Suprapubic skin (tissue), 4 donors: Measurements from ENCODE around the gene ARHGAP31. TPM values are rescaled to one million over a fixed set of nuclear protein-coding genes. Genes with fewer than 3 reads are reported as not detected.

Experiments used
- DNase-seq, 2 donors: peaks; one replicate each; pipeline ENCODE4 v3.0.0-alpha.2; 2019; ENCODE audit warnings: low spot score in 2 of 2
- H3K27ac ChIP-seq: fragments of 200-600 bp; sonication (generic); one replicate; pipeline ENCODE4 v1.5.1; 2019
- H3K27me3 ChIP-seq: fragments of 200-600 bp; sonication (generic); one replicate; pipeline ENCODE4 v1.5.1; 2019
- H3K36me3 ChIP-seq: fragments of 200-600 bp; sonication (generic); one replicate; pipeline ENCODE4 v1.5.1; 2019
- H3K4me1 ChIP-seq: fragments of 200-600 bp; sonication (generic); one replicate; pipeline ENCODE4 v1.5.1; 2019
- H3K4me3 ChIP-seq: fragments of 200-600 bp; sonication (generic); one replicate; pipeline ENCODE4 v1.5.1; 2019; ENCODE audit warnings: mild to moderate bottlenecking
- H3K9me3 ChIP-seq: fragments of 200-600 bp; sonication (generic); one replicate; pipeline ENCODE4 v1.5.1; 2019
- EP300 ChIP-seq: sonication (generic); formaldehyde crosslinking; IDR thresholded peaks from one replicate; pipeline ENCODE4 v1.6.1; 2017; ENCODE audit warnings: antibody characterized with exemption
- POLR2A ChIP-seq, 2 donors: fragments of 450-650 bp; IDR thresholded peaks; one replicate each; pipeline ENCODE4 v1.6.1; 2017; ENCODE audit warnings: antibody characterized with exemption in 2 of 2, mild to moderate bottlenecking in 2 of 2, moderate library complexity in 2 of 2
- POLR2AphosphoS5 ChIP-seq, 3 donors: sonication (generic); formaldehyde crosslinking; IDR thresholded peaks; one replicate each; pipeline ENCODE4 v1.6.1; 2017; ENCODE audit warnings: antibody characterized with exemption in 3 of 3
- whole genome bisulfite sequencing: methylation state at CpG from one replicate; pipeline ENCODE4 v1.1.5; 2018; 5-methylcytosine and 5-hydroxymethylcytosine counted together
- total RNA-seq, 4 donors: library from RNA; depleted of rRNA; stranded (reverse); fragments of >200 nt; gene quantifications; one replicate each; pipeline ENCODE4 v1.1.0, GENCODE V29; 2016
- TF ChIP-seq, protein P1 (sequence below), 2 donors: fragments of 200-600 bp in 1 of 2; fragments of 450-650 bp in 1 of 2; sonication (generic) in 1 of 2; IDR thresholded peaks; one replicate each; pipeline ENCODE4 v1.5.1; 2016 to 2019; ENCODE audit warnings: antibody characterized with exemption in 2 of 2, mild to moderate bottlenecking in 1 of 2, moderate library complexity in 1 of 2

ARHGAP31 gene
- total RNA-seq, 4 donors from 2014 or later = 15.8 to 26.6 (median 21.7) TPM

DNA sequence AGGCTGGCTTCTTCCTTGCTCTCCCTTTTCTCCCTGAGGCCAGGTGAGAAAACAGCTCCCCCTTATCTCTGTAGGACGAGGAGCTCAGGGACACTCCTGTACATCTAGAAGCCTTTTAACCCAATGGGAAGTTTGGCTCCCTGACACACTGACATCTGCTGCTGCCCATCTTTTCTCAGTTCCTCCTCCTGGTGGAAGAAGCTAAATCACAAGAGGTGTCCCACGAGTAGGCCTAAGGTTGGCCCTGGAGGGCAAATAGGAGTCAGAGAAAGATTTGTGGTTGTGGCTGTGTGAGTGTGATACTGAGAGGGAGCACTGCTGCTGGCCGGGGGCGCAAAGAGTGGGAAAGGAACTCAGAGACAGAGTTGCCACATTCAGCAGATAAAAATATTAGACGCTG is 49.5 kb downstream of the ARHGAP31 start:
- Histone ChIP-seq H3K4me1 (no peaks in the 10 kb centered on the region), H3K27me3 (no peaks in the 10 kb centered on the region), H3K27ac (no peak overlapping the region), H3K36me3 (no peaks in the 10 kb centered on the region), H3K9me3 (no peaks in the 10 kb centered on the region), H3K4me3 (no peak overlapping the region)
- 78% methylated on average over 5 of the region's 5 CpGs for WGBS
- no peak for DNase-seq
- TF ChIP-seq POLR2A (IDR thresholded peaks at IDR 0.05) = no peak
- TF ChIP-seq, protein P1, sequence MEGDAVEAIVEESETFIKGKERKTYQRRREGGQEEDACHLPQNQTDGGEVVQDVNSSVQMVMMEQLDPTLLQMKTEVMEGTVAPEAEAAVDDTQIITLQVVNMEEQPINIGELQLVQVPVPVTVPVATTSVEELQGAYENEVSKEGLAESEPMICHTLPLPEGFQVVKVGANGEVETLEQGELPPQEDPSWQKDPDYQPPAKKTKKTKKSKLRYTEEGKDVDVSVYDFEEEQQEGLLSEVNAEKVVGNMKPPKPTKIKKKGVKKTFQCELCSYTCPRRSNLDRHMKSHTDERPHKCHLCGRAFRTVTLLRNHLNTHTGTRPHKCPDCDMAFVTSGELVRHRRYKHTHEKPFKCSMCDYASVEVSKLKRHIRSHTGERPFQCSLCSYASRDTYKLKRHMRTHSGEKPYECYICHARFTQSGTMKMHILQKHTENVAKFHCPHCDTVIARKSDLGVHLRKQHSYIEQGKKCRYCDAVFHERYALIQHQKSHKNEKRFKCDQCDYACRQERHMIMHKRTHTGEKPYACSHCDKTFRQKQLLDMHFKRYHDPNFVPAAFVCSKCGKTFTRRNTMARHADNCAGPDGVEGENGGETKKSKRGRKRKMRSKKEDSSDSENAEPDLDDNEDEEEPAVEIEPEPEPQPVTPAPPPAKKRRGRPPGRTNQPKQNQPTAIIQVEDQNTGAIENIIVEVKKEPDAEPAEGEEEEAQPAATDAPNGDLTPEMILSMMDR (IDR thresholded peaks at IDR 0.05) = no peak
- TF ChIP-seq POLR2AphosphoS5 (IDR thresholded peaks at IDR 0.05) = no peak
- no peak for TF ChIP-seq EP300

DNA sequence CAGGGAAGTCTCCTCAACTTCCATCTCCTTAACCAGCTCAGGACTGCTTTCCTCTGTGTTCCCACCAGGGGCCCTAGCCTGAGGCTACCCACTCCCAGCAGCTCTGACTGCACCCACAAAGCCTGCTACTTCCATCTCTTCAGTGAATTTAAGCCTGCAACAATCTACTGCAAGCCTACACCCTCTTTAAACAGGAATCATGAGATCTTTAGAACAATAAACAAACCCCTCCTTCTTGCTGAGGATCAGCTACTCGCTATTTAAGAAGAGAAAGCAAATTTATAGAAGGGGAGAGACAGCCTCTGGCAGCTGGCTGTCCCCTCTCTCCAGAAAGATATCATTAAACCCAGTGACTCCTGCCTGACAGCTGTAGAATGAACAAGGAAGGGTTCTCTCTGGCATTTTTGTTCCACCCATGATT is 51.9 kb downstream of the ARHGAP31 start:
- no peaks in the 10 kb centered on the region for H3K27me3 ChIP-seq
- H3K36me3 ChIP-seq = no peaks in the 10 kb centered on the region
- TF ChIP-seq POLR2A (IDR thresholded peaks at IDR 0.05) (no peak), POLR2AphosphoS5 (IDR thresholded peaks at IDR 0.05) (no peak), EP300 (no peak)
- TF ChIP-seq, protein P1 (IDR thresholded peaks at IDR 0.05) = no peak
- 81% methylated on average over 1 of the region's 1 CpG for WGBS
- no peaks in the 10 kb centered on the region for H3K4me1 ChIP-seq
- H3K9me3 ChIP-seq = no peaks in the 10 kb centered on the region
- H3K27ac ChIP-seq = no peak overlapping the region
- H3K4me3 ChIP-seq = no peak overlapping the region
- no peak for DNase-seq

DNA sequence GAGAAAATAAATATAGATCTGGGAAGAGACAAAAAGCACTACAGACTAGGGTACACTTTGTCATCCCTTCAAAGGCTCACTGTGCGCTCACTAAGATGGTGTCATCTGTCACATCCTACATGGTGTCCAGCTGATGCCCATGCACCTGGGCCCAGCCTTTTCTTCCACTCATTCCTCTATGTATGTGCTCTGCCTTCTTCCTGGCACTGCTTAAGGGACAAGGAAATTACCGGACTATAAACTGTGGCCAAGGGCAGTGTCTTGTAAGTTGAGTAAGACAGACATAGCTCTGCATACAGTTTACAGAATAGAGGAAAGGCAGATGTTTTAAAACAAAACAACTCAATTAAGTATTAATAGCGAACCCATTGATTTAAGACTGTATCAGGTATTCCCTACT is 52.9 kb downstream of the ARHGAP31 start:
- WGBS = 94% methylated on average over 3 of the region's 3 CpGs
- Histone ChIP-seq H3K4me1 (peaks cover 4% of the 10 kb centered on the region), H3K36me3 (no peaks in the 10 kb centered on the region), H3K27ac (no peak overlapping the region), H3K27me3 (no peaks in the 10 kb centered on the region), H3K4me3 (no peak overlapping the region), H3K9me3 (no peaks in the 10 kb centered on the region)
- no peak for TF ChIP-seq POLR2A (IDR thresholded peaks at IDR 0.05)
- no peak for TF ChIP-seq EP300
- TF ChIP-seq POLR2AphosphoS5 (IDR thresholded peaks at IDR 0.05) = no peak
- TF ChIP-seq, protein P1 (IDR thresholded peaks at IDR 0.05) = no peak
- no peak for DNase-seq

DNA sequence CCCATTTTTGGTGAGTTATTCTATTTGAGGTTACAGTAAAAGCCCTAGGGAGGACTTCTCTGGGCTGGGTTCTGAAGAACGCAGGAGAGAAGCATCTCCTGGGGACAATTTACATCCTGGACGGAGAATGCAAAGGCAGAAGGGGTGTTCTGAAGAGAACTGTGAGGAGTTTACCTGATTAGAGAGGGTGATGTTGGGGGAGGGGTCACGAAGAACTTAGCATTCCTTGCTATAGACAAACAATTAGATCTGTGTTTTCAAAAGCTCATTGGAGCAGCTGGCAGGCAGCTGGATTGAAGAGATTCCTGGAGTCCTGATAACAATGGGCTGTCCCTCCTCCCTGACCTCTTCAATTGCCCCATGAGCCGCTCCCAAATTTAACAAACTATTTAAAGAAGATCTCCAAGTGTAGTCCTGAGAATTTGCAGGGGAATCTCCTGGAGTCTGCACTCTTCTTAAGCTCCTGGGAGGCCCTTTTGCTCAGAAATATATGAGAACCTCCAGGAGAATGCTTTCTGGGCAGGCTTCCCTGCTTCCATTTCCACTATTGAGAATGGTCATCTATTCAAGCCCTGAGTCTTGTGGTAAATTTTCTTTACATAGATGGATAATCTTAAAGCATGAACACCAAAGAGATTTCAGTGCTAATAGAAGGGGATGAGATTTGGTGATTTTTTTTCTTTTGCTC is 55.3 kb downstream of the ARHGAP31 start:
- 59% methylated on average over 4 of the region's 4 CpGs for WGBS
- no peak overlapping the region for H3K27ac ChIP-seq
- no peak for TF ChIP-seq EP300
- TF ChIP-seq POLR2A (IDR thresholded peaks at IDR 0.05) = no peak
- TF ChIP-seq, protein P1 (IDR thresholded peaks at IDR 0.05) = no peak
- TF ChIP-seq POLR2AphosphoS5 (IDR thresholded peaks at IDR 0.05) = no peak
- H3K4me3 ChIP-seq = no peak overlapping the region
- H3K9me3 ChIP-seq = no peaks in the 10 kb centered on the region
- peaks cover 14% of the 10 kb centered on the region for H3K4me1 ChIP-seq
- no peaks in the 10 kb centered on the region for H3K36me3 ChIP-seq
- no peak for DNase-seq
- no peaks in the 10 kb centered on the region for H3K27me3 ChIP-seq

DNA sequence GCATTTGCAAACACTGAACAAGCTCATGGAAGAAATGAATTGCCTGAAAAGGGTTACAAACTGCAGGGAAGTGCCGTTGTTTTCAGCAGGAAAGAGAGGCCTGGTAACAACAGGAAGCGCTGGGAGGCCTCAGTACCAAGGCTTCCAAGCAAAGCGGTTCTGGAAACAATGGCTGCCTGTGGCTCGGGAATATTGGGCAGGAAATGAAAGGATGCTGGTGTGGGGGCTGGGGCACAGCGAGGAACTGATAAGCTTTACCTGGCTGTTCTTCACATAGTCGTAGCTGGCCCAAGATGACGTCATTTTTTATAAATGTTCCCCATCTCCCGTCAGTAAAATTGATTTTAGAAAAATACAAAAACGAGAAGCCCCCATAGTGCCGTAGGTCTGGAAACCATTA is 55.9 kb downstream of the ARHGAP31 start:
- WGBS = 50% methylated on average over 10 of the region's 10 CpGs
- Histone ChIP-seq H3K27ac (peak overlapping the region; percentile 2), H3K9me3 (no peaks in the 10 kb centered on the region), H3K36me3 (no peaks in the 10 kb centered on the region), H3K4me1 (peaks cover 14% of the 10 kb centered on the region), H3K27me3 (no peaks in the 10 kb centered on the region), H3K4me3 (no peak overlapping the region)
- no peak for DNase-seq
- TF ChIP-seq POLR2AphosphoS5 (IDR thresholded peaks at IDR 0.05) (no peak), EP300 (no peak), POLR2A (IDR thresholded peaks at IDR 0.05) (no peak)
- TF ChIP-seq, protein P1 (IDR thresholded peaks at IDR 0.05) = no peak
